ENCODE data around the gene RCOR1. TPM values are rescaled to one million over a fixed set of nuclear protein-coding genes. Genes with fewer than 3 reads are reported as not detected.
A peak's percentile ranks its signal among the peaks of the same experiment; 100 is the strongest.

Gene RCOR1
- total RNA-seq, 1 experiment from 2014 or later, result 34.1 TPM

DNA sequence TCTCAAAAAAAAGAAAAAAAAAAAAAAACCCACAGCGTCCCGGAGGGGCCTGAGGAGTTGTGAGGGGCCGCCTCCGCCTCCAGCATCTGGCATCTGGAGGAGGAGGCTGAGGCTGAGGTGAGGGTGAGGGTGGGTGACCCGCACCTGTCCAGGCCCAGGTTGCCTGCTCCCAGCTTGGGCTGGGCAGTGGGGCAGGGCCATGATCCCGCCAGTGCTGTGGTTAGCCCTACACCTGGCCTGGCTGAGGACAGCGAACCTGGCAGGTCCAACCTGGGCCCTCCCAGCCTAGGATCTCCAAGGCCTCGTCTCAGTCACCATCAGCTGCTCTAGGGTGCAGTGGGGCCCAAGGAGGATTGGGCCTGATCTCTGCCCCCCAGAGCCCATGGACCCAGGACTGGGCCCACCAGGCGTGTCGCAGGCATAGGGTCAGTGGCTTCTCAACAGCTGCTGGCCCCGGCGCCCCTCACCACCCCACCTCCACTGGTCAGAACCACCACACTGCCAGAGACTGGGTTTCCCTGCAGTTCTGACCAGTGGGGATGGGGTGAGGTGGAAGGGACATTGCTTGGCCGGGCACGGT is 36.3 kb upstream of the RCOR1 start:
- Mint-ChIP-seq H3K36me3 (ENCODE audit: insufficient read depth in 1 of 3, low read depth in 3 of 3) (no peaks in the 10 kb centered on the region), H3K27me3 (ENCODE audit: low read depth) (no peaks in the 10 kb centered on the region; the same call in 1 of the 2 replicates), H3K4me3 (peak overlapping the region in 1 of 2 experiments; percentile 31; a peak in 2 of 5 replicates), H3K9me3 (no peaks in the 10 kb centered on the region), H3K27ac (no peak overlapping the region), H3K4me1 (0 out of 4 replicates have a peak, but pooled peaks cover 2% of the 10 kb centered on the region in 2 experiments)
- Histone ChIP-seq H3K27ac (ENCODE audit: insufficient read length, low read depth, low read length) (no peak overlapping the region), H3T11ph (ENCODE audit: low read length) (no peak overlapping the region), H2BK12ac (ENCODE audit: insufficient read length, low read depth, low read length) (no peak overlapping the region), H3K4me2 (ENCODE audit: insufficient read depth, insufficient read length, low read length) (no peak overlapping the region), H3K14ac (ENCODE audit: insufficient read depth, low read length) (no peak overlapping the region), H2BK120ac (ENCODE audit: low read depth, low read length, poor library complexity, severe bottlenecking) (no peak overlapping the region), H3K4me1 (ENCODE audit: insufficient read depth, low read length) (no peaks in the 10 kb centered on the region), H2BK15ac (ENCODE audit: low read depth, low read length) (no peak overlapping the region), H3K79me1 (ENCODE audit: insufficient read depth, low read depth, low read length, poor library complexity, severe bottlenecking) (no peaks in the 10 kb centered on the region), H3K56ac (ENCODE audit: insufficient read length, low read depth, low read length) (no peak overlapping the region), H2BK20ac (ENCODE audit: low read depth, low read length, poor library complexity, severe bottlenecking) (no peak overlapping the region), H3K79me2 (ENCODE audit: insufficient read depth, low read length) (no peaks in the 10 kb centered on the region), H4K5ac (ENCODE audit: insufficient read length, low read depth, low read length) (no peak overlapping the region), H3K18ac (ENCODE audit: insufficient read length, low read depth, low read length) (peak overlapping the region; percentile 22), H2AK5ac (ENCODE audit: insufficient read length, low read length) (no peak overlapping the region), H3K9ac (ENCODE audit: extremely low read depth, insufficient read length, low read length) (no peak overlapping the region), H2BK5ac (ENCODE audit: insufficient read length, low read length) (no peak overlapping the region), H3K23me2 (ENCODE audit: insufficient read length, low read depth, low read length, poor library complexity, severe bottlenecking) (peaks cover 7% of the 10 kb centered on the region), H4K20me1 (ENCODE audit: control insufficient read depth, insufficient read depth, insufficient read length) (no peaks in the 10 kb centered on the region), H2AFZ (ENCODE audit: low read length) (no peak overlapping the region), H3K9me3 (ENCODE audit: control insufficient read depth, low read depth, low read length) (no peaks in the 10 kb centered on the region), H3K27me3 (ENCODE audit: insufficient read depth, low read length) (no peaks in the 10 kb centered on the region), H3K4ac (ENCODE audit: low read depth, low read length) (no peak overlapping the region), H3K23ac (ENCODE audit: insufficient read length, low read depth, low read length) (no peak overlapping the region), H4K8ac (replicated peaks; ENCODE audit: insufficient read length, low read depth, low read length) (no peak overlapping the region), H4K91ac (ENCODE audit: insufficient read length, low read depth, low read length) (no peak overlapping the region)
- DNase-seq, result no peak
- whole genome bisulfite sequencing (ENCODE audit: extremely low coverage, insufficient read length, low lambda C conversion rate), result no CpG with 5 or more reads among the region's 14 CpGs
- TF ChIP-seq, protein P1, sequence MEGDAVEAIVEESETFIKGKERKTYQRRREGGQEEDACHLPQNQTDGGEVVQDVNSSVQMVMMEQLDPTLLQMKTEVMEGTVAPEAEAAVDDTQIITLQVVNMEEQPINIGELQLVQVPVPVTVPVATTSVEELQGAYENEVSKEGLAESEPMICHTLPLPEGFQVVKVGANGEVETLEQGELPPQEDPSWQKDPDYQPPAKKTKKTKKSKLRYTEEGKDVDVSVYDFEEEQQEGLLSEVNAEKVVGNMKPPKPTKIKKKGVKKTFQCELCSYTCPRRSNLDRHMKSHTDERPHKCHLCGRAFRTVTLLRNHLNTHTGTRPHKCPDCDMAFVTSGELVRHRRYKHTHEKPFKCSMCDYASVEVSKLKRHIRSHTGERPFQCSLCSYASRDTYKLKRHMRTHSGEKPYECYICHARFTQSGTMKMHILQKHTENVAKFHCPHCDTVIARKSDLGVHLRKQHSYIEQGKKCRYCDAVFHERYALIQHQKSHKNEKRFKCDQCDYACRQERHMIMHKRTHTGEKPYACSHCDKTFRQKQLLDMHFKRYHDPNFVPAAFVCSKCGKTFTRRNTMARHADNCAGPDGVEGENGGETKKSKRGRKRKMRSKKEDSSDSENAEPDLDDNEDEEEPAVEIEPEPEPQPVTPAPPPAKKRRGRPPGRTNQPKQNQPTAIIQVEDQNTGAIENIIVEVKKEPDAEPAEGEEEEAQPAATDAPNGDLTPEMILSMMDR (conservative IDR thresholded peaks at IDR 0.05), result no peak
